HEK293 (cell line): ENCODE results near the gene LRBA.

Source experiments
- CTCF ChIP-seq: fragments of 450-650 bp; formaldehyde crosslinking; IDR thresholded peaks from 2 replicates; pipeline ENCODE4 v1.5.1; 2016; ENCODE audit warnings: missing biosample characterization, missing genetic modification characterization
- PRDM10 ChIP-seq: fragments of 450-650 bp; formaldehyde crosslinking; IDR thresholded peaks from 2 replicates; pipeline ENCODE4 v1.5.1; 2016; ENCODE audit warnings: missing biosample characterization, missing genetic modification characterization
- YY1 ChIP-seq: fragments of 450-650 bp; formaldehyde crosslinking; IDR thresholded peaks from 2 replicates; pipeline ENCODE4 v1.5.1; 2018; ENCODE audit warnings: missing biosample characterization, missing genetic modification characterization
- ZNF121 ChIP-seq: fragments of 450-650 bp; formaldehyde crosslinking; IDR thresholded peaks from 2 replicates; pipeline ENCODE4 v1.5.1; 2016; ENCODE audit warnings: missing biosample characterization, missing genetic modification characterization
- ZNF2 ChIP-seq: fragments of 450-650 bp; formaldehyde crosslinking; IDR thresholded peaks from 2 replicates; pipeline ENCODE4 v1.5.1; 2016; ENCODE audit warnings: missing biosample characterization, missing genetic modification characterization
- ZNF24 ChIP-seq: fragments of 450-650 bp; formaldehyde crosslinking; IDR thresholded peaks from 2 replicates; pipeline ENCODE4 v1.5.1; 2016; ENCODE audit warnings: missing biosample characterization, missing genetic modification characterization
- ZNF274 ChIP-seq, 2 experiments: fragments of 200-500 bp in 1 of 2; fragments of 450-650 bp in 1 of 2; sonication (Bioruptor generic) in 1 of 2; formaldehyde crosslinking in 1 of 2; IDR thresholded peaks; 2 replicates each; pipeline versions ENCODE4 v1.5.1 to v1.6.1; 2014 to 2016; ENCODE audit warnings: borderline replicate concordance in 1 of 2, inconsistent platforms in 1 of 2, low read length in 1 of 2, missing biosample characterization in 1 of 2, missing genetic modification characterization in 1 of 2
- ZNF37A ChIP-seq: fragments of 450-650 bp; IDR thresholded peaks from 2 replicates; pipeline ENCODE4 v1.5.1; 2018; ENCODE audit warnings: missing biosample characterization, missing genetic modification characterization
- ZNF404 ChIP-seq: fragments of 450-650 bp; formaldehyde crosslinking; IDR thresholded peaks from 2 replicates; pipeline ENCODE4 v1.5.1; 2017; ENCODE audit warnings: missing biosample characterization, missing genetic modification characterization
- ZNF660 ChIP-seq: fragments of 450-650 bp; IDR thresholded peaks from 2 replicates; pipeline ENCODE4 v1.5.1; 2018; ENCODE audit warnings: missing biosample characterization, mild to moderate bottlenecking, missing genetic modification characterization

GRCh38 chr4:150938417-150938816 is 76.7 kb downstream of the LRBA start:
- TF ChIP-seq CTCF (tag by site-specific recombination) (no peak), ZNF37A (tag by site-specific recombination) (no peak), ZNF660 (tag by site-specific recombination) (no peak), PRDM10 (tag by site-specific recombination) (no peak), ZNF24 (tag by site-specific recombination) (no peak), ZNF2 (no peak), ZNF274 (IDR thresholded peaks at IDR 0.05; ENCODE audit: low read length) (no peak), ZNF274 (tag by site-specific recombination; IDR thresholded peaks at IDR 0.05; ENCODE audit: borderline replicate concordance) (no peak), ZNF121 (tag by site-specific recombination) (no peak), ZNF404 (tag by site-specific recombination) (no peak), YY1 (no peak)
